Measurements from ENCODE around the gene KSR1.

- TF ChIP-seq CTCF (conservative IDR thresholded peaks at IDR 0.05 in 1 of 2, IDR thresholded peaks at IDR 0.05 in 1 of 2; ENCODE audit: low read depth in 1 of 2, low read length in 2 of 2) (no peak), EZH2 (IDR thresholded peaks at IDR 0.05; ENCODE audit: low read length, missing control alignments) (no peak)
Measured at GRCh38 chr17:27615121-27615520, 158.9 kb downstream of the KSR1 start.
